Measurements from ENCODE around the gene LRRC43.
"Not testable (repeated sequence)": the region's sequence is repeated elsewhere in the genome, so short reads cannot be mapped to it uniquely, and the experiment has no call there.

The LRRC43 gene

DNA sequence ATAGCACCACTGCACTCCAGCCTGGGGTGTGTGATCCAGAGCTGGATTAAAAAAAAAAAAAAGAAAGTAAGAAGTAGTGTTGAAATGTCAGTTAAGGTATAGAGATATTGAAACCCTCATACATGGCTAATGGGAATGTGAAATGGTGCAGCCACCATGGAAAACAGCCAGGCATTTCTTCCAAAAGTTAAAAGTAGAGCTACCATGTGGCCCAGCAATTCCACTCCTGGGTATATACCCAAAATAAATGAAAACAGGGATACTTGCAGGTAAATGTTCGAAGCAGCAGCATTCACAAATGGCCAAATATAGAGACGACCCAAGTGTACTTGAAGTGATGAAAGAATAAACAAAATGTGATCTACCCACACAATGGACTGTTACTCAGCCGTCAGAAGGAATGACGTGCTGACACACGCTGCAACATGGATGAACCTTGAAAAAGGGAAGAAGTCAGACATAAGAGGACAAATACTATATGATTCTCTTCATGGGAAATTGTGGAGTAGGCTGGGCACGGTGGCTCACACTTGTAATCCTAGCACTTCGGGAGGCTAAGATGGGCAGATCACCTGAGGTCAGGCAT is 24.1 kb upstream of the LRRC43 start:
- DNase-seq, result no peak

DNA sequence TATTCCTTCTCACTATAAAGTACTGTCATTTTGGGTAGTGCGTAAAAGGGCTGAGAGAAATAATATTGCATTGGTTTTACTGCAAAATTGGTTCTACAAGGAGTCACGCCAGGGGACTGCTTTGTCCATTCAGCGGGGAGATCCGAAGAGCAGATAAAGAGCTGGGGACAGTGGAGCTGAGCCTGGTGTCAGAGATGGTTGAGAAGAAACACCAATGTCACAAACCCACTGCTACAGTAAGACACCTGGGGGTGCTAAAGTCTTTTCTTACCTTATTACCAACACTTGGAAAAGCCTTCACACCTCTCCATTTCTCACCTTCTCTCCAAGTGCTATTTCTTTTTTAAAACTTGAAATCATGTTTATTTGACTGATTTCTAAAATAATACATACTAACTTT is 23.0 kb upstream of the LRRC43 start:
- DNase-seq, result no peak

DNA sequence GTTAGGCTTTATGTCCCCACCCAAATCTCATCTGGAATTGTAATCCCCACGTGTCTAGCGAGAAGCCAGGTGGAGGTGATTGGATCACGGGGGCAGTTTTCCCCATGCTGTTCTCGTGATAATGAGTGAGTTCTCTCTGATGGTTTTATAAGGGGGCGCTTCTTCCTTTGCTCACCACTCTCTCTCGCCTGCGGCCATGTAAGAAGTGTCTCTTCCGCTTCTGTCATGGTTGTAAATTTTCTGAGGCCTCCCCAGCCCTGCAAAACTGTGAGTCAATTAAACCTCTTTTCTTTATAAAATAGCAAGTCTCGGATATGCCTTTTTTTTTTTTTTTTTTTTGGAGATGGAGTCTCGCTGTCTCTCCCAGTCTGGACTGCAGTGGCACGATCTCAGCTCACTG is 22.2 kb upstream of the LRRC43 start:
- DNase-seq, result no peak

DNA sequence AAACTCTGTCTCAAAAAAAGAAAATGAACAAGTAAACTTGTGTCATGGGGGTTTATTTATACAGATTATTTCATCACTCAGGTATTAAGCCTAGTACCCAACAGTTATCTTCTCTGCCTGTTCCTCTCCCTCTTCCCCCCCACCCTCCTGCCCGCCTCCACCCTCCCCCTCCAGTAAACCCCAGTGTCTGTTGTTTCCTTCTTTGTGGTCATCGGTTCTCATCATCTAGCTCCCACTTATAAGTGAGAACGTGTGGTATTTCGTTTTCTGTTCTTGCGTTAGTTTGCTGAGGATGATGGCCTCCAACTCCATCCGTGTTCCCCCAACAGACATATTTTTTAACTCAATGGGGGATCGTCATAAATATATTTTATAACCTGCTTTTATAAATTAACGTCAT is 21.2 kb upstream of the LRRC43 start:
- DNase-seq, result no peak

DNA sequence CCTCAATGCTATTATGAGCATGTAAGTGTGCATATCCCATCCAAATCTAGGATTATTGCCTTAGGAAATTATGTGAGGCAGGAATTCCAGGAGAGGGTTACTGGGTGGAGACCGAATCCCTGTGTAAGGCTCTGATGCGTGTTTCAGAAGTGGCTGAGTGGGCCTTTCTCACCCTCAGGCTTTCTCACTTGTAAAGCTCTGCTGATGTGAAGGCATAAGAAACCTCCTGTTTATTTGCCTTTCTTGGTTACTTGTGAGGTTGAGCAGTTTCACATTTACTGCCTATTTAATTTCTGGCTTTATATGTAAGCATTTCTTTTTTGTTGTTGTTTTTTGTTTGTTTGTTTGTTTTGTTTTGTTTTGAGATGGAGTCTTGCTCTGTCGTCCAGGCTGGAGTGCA is 19.9 kb upstream of the LRRC43 start:
- DNase-seq, result no peak

DNA sequence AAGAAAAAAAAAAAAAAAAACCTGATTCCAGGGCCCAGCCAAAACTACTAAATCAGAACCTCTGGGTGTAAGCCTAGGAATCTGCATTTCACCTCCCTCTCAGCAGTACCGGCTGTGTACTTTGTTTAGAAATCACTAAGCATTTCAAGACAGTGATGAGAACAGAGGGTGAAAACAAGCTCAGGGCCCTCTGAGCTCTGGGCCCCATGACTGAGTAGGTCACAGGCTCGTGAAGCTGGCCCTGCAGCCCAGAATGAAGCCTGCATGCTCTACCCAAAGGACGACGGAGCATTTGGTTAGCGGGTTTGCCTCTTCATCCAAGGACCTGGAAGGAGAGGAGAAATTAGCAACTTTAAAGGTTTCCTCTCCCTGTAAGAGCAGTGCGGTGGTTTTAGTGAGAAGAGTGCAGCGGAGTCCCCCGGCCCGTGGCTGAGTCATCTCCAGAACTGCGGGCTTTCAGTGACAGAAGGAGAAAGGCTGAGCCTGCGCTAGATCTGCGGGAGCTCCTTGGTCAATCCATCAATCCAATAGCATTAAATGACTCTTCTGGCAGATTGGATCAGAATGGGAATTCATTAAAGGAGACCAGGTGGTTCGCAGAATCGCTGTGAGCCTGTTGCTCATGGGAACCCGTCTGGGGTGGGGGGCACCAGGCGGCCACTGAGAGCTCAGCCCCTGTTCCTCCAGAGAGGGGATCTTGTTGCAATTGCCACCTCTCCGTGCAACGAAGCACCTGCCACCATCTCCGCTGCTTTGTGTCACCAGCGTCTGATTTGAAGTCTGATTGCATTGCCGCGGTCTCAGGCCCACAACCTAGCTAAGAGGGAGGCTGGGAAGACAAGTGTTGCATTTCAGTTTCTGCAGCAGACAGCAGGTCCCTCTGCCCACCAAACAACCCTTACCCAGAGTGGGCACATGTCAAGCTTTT is 16.2 kb upstream of the LRRC43 start:
- no peak for DNase-seq

DNA sequence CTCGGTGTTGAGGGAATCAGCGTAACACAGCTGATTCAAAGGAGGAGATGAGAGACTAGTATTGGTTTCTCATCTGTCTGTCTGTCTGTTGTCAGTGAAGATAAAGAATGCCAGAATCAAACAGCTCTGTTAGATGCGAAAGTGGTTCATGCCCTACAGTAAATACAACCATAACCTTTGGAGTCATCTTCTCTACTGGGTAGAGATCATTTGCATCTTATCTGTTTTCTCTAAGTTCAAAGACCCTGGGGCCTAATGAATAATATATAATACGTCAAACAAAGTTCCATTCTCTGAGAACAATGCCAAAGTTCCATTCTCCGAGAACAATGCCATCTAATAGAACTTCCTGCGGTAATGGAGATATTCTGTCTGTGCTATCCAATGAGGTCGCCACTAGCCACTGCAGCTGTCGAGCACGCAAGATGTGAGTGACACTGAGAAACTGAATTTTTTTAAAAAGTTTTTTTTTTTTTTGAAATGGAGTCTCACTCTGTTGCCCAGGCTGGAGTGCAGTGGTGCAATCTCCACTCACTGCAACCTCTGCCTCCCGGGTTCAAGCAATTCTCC is 15.5 kb upstream of the LRRC43 start:
- no peak for DNase-seq

DNA sequence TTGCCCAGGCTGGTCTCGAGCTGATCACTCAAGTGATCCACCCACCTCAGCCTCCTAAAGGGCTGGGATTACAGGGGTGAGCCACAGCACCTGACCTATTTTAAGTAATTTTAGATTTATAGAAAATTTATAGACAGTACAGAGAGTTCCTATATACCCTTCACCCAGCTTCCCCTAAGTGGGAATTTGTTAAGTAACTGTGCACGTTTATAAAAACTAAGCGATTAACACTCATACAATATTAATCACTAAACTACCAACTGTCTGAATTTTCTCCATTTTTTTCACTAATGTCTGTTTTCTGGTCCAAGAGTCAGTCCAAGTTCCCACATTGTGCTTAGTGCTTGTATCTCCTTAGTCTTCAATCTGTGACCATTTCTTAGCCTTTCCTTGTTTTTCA is 14.4 kb upstream of the LRRC43 start:
- no peak for DNase-seq

DNA sequence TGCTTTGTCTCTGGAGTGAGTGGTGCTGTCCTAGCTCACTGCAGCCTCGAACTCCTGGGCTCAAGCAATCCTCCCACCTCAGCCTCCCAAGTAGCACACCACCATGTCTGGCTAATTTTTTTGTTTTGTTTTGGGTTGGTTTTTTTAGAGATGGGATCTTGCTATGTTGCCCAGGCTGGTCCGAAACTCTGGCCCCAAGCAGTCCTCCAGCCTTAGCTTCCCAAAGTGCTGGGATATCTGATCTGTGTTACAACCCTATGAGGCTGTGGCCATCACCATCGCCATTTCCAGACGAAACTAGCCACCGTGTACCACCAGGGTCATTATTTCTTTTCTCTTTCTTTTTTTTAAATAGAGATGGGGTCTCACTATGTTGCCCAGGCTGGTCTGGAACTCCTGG is 11.5 kb upstream of the LRRC43 start:
- no peak for DNase-seq

DNA sequence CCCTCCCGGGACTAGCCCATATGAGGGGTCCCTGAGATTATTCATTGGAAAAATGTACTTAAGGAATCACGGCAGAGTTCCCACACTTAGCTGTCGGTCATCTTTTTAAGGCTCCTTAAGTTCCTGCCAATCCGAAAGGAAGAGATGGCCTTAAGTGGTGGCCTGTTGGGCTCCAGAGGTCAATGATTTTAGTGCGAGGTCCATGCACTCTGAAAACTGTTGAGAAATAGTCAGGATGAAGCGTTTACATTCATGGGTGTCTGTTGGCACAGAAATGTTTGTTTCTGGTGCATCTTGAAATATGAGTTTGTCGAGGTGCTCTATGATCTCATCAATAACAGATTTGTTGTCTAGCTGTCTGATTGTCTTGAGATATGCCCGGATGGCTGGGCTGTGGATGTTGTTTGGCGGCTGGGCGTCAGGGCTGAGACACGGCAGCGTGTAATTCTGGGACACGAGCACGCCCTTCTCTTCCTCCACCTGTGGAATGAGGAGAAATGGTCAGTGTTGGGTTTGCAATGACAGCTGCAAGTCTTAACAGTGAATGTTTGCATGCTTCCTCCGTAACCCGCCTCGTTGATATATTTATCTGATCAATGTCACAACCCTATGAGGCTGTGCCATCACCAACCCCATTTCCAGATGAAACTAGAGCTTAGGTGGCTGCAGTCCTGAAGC is 10.5 kb upstream of the LRRC43 start:
- no peak for DNase-seq

DNA sequence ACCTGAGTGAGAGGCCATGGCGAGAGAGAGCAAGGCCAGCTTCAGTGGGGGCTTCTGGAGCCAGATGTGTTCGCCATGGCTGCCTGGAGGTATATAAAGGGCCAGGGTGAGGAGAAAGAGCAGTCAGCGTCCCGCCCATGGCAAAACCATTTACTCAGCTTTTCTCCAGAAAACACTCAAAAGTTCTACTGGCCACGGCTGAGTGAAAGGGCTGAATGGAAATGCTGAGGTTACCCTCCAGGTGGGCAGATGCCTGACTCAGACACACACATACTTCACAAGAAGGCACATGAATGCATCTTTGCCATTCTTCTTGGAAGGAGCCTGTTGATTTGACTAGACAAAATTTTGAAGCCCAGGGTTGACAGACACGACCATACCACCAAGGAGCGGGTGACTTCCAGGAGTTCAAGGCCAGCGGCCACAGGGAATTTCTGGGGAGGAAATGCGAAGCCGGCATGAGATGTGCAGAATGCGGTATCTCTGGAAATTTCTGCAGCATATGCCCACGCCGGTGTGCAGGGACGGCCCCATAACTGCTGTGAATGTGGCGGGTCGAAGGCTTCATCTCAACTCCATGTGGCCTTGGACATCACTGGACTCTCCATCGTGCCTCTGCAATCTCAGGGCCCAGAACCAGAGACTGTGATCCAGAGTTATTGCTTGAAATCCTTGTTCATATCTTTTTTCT is 8.6 kb upstream of the LRRC43 start, which contains the start of gene IL31:
TSS of gene IL31 (minus strand) at position 67 of the 691 bp plus-strand sequence. CDS start at position 18, 49 bp downstream.
- no peak for DNase-seq

DNA sequence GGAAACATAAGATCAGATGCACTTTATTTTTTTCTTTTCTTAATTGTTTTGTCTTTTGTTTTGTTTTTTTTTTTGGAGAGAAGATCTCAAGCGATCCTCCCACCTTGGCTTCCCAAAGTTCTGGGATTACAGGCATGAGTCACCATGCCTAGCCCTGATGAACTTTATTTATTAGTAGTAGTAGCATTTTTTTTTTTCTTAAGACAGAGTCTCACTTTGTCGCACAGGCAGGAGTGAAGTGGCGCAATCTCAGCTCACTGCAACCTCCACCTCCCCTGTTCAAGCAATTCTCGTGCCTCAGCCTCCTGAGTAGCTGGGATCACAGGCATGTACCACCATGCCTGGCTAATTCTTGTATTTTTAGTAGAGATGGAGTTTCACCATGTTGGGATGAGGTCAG is 6.5 kb upstream of the LRRC43 start:
- not testable (repeated sequence) for DNase-seq

DNA sequence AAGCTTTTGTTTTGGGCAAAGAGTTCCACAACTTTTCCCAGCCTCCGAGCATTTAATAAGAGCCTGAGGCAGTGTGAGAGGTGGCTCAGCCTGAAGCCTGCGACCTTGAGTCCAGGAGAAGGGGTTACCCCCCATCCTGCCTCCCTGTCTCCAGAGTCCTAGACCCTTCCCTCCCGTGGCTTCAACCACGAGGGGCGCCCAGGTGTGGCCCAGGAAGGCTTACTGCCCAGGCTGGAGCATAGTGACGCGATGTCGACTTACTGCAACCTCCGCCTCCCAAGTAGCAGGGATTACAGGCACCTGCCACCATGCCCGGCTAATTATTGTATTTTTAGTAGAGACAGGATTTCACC is 641 bp downstream of the LRRC43 start:
- no peak for DNase-seq

DNA sequence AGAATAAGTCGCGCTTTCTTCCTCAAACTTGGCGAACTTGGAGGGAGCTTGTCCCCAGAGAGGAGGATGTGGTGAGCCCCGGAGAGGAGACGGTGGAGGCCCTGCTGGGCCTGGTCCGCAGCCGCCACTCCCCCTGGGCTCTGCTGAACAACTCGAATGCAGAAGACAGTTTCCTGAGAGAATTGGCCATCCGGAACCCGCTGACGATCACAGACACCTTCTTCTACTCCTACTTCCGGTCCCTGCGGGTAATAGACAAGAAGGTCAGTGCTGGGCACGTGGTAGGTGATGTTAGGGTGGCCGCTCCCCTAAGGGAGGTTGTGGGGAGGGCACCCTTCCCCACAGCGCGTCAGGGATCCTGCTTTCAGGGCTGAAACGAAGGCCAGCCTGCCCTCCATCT is 1.6 kb downstream of the LRRC43 start:
- DNase-seq, result no peak

DNA sequence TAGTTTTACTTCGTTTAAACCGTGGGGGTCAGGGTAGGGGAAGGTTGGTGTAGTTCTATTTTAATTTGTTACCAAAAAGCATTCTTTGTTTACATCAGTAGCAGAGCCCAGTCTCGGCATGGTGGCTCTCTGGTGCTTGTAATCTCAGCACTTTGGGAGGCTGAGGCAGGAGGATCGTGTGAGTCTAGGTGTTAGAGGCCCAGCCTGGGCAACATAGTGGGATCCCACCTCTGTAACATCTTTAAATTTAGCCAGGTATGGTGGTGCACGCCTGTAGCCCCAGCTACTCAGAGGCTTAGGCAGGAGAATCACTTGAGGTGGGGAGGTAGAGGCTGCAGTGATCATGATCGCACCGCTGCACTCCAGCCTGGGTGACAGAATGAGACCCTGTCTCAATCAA is 2.2 kb downstream of the LRRC43 start:
- DNase-seq, result no peak

DNA sequence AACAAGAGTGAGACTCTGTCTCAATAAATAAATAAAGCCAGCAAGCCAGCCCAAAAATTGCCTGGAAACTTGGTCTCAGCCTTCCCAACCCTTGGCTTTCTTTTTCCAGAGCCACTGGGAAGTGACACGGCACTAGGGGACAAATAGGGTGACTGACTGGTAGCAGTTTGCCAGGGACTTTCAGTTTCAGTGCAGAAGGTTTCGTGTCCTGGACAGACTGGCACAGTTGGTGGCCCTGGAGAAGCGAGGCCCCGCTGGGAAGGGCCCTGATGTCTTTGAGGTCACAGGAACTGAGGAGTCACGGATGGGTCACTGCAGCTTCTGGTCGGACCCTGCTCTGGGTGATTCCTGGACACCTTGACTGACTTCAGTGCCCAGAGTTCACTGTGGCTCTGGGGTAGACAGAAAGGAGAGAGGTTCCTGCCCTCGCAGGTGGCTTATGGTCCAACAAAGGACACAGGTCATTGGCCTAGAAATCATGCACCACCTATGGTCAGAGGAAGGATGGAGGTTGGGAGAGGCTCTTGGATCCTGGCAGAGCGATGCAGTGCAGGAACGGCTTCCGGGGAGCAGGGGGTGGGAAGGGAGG is 2.7 kb downstream of the LRRC43 start:
- no peak for DNase-seq

DNA sequence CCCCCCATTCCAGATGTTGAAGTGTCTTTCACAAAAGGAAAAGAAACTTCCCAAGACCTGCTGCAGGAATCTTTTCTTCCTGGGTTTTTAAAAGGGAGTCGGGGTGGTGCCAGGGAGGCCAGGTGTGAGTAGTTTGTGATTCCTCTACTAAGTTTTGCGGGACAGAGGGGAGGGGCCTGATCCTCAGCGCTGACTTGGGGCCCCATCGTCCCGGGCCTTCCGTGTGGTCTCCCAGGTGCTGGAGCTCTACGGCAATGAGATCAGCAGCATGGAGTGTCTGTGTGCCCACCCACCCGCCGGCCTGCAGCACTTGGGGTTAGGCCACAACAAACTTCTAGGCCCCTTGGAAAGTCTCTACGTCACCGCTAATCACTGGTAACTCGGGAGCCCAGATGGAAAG is 4.5 kb downstream of the LRRC43 start:
- no peak for DNase-seq

DNA sequence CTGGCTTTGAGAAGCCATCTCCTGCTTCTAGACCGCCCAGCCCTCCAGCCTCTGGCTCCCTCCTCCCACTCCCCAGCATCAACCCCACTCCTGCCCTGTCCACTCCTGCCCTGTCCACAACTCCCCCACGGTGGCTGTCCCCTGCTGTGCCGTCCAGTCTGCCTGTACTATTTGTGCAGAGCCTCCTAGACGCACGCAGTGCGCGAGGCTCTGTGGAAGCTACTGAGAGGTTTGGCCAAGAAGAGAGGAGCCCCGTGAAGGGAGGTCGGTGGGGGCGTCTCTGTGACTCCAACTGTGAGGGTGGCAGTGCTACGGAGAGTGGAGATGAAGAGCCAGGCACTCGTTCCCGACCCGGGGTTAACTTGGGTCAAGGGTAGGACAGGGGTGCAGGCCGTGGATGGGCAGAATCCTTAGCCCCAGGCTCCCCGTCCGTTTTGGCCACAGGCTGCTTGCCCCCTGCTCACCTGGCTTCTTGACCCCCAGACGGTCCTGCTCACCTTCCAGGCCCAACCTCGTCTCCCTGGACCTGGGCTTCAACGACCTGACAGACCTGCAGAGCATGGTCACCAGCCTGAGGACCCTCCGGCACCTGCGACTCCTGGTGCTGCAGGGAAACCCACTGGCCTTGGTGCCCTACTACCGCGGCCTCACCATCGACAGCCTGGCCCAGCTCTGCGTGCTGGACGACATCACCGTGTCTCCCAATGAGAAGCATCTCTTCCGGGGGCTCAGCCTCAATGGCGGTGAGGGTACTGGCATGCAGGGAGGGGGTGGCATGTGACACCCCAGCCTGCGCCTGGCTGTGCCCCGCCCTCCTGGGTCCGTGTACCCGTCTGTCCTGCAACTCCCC is 6.9 kb downstream of the LRRC43 start:
- no peak for DNase-seq

DNA sequence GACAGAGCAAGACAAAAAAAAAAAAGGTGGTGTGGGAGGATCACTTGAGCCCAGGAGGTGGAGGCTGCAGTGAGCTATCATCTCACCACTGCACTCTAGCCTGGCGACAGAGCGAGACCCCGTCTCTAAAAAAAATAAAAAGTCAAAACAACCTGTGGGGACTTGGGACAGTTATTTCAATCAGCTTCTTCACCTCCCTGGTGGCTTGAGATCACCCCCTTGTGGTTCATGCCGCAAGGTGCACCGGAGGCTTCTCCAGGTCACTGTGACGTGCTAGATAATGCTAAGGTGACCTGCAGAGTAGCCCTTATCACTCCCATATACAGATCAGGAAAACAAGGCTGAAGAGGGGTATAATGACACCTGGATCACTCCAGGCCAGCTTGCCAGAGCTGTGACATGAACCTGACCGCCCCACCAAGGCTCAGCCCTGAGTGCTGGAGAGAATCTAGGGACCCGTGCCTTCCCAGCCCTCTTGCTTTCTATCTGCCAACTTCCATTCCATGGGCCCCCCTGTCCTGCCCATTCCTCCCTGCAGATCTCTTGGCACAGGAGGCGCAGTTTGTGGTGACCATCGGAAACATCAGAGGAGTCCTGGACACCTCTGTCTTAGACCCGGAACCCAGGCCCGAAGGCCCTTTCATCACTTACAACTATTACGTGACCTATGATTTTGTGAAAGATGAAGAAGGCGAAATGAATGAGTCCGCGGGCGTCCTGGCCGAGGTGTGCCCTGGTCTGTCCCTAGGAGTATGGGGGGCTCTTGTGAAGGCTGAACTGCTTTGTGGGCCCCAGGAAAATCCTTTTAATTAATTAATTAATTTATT is 8.1 kb downstream of the LRRC43 start:
- peak; percentile 22 for DNase-seq

DNA sequence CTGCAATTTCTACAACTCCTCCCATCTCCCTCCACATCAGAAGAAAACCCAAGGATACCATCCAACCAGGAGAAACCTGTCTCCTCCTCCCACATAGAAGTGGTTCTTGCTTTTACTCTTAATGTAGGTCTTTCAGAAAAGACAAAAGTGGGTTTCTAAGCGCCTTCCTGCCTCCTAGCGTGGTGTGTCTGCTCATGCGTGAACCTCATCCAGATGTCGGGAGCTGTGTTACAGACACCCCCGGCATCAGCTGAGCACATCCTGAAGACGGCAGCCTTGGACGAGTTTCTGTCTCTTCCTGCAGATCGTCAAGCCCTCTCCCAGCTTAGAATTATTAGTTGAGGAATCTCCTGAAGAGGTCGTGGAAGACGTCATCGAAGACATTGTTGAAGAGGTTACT is 9.5 kb downstream of the LRRC43 start:
- DNase-seq, result no peak

DNA sequence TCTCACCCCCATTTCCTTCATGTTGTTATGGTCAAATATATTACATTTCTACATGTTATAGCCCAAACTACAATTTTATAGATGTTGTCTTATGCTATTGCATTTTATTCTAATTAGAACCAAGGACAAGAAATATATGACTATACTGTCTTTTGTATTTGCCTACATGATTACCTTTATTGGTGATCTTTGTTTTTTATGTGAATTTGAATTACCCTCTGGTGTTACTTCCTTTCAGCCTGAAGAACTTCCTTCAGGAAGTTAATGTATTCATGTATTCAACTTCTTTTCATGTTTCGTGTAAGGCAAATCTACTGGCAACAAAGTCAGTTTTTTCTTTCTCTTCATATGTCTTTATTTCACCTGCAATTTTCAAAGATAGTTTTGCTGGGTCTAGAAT is 11.9 kb downstream of the LRRC43 start:
- DNase-seq, result no peak

All from NCI-H1105 treated with DMSO at 0.1 percent for 48 hours (cell line).